ENCODE measurements around the gene NAV3.

The NAV3 gene, protein sequence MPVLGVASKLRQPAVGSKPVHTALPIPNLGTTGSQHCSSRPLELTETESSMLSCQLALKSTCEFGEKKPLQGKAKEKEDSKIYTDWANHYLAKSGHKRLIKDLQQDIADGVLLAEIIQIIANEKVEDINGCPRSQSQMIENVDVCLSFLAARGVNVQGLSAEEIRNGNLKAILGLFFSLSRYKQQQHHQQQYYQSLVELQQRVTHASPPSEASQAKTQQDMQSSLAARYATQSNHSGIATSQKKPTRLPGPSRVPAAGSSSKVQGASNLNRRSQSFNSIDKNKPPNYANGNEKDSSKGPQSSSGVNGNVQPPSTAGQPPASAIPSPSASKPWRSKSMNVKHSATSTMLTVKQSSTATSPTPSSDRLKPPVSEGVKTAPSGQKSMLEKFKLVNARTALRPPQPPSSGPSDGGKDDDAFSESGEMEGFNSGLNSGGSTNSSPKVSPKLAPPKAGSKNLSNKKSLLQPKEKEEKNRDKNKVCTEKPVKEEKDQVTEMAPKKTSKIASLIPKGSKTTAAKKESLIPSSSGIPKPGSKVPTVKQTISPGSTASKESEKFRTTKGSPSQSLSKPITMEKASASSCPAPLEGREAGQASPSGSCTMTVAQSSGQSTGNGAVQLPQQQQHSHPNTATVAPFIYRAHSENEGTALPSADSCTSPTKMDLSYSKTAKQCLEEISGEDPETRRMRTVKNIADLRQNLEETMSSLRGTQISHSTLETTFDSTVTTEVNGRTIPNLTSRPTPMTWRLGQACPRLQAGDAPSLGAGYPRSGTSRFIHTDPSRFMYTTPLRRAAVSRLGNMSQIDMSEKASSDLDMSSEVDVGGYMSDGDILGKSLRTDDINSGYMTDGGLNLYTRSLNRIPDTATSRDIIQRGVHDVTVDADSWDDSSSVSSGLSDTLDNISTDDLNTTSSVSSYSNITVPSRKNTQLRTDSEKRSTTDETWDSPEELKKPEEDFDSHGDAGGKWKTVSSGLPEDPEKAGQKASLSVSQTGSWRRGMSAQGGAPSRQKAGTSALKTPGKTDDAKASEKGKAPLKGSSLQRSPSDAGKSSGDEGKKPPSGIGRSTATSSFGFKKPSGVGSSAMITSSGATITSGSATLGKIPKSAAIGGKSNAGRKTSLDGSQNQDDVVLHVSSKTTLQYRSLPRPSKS (N-terminal part only)

GRCh38 chr12:77830583-77831351, at the start of gene NAV3:
Gene NAV3, plus strand, starts transcription at chr12:77830894. Its CDS starts 568 bp downstream, at chr12:77831462.
- H3K9ac ChIP-seq (ENCODE audit: low read length) = no peak within 1 kb of the TSS
- no peaks in the 10 kb centered on the region for H3K9me3 ChIP-seq (ENCODE audit: low read length)
- H3K4me1 ChIP-seq (ENCODE audit: insufficient read depth, low read length) = no peaks in the 10 kb centered on the region
- H3K27me3 ChIP-seq (ENCODE audit: control insufficient read depth in 1 of 2, insufficient read depth in 2 of 2, low read length in 2 of 2) = no peaks in the 10 kb centered on the region
- H3K36me3 ChIP-seq (ENCODE audit: insufficient read depth, low read length) = no peaks in the 10 kb centered on the region
- H3K4me3 ChIP-seq (ENCODE audit: low read depth in 1 of 2, low read length in 2 of 2) = peak within 1 kb of the TSS in 1 of 2 donors; percentile 9
- no peak within 1 kb of the TSS for H3K27ac ChIP-seq (ENCODE audit: low read depth, low read length)

GRCh38 chr12:77782034-77782433, 48.7 kb upstream of the NAV3 start:
- H3K27ac ChIP-seq (ENCODE audit: low read depth, low read length) = no peak overlapping the region
- no peaks in the 10 kb centered on the region for H3K9me3 ChIP-seq (ENCODE audit: low read length)
- H3K36me3 ChIP-seq (ENCODE audit: insufficient read depth, low read length) = no peaks in the 10 kb centered on the region
- no peak overlapping the region for H3K4me3 ChIP-seq (ENCODE audit: low read depth in 1 of 2, low read length in 2 of 2)
- no peak overlapping the region for H3K9ac ChIP-seq (ENCODE audit: low read length)
- no peaks in the 10 kb centered on the region for H3K27me3 ChIP-seq (ENCODE audit: control insufficient read depth in 1 of 2, insufficient read depth in 2 of 2, low read length in 2 of 2)
- no peaks in the 10 kb centered on the region for H3K4me1 ChIP-seq (ENCODE audit: insufficient read depth, low read length)

GRCh38 chr12:77782766-77783165, 47.9 kb upstream of the NAV3 start:
- Histone ChIP-seq H3K4me3 (ENCODE audit: low read depth in 1 of 2, low read length in 2 of 2) (no peak overlapping the region), H3K9ac (ENCODE audit: low read length) (no peak overlapping the region), H3K9me3 (ENCODE audit: low read length) (no peaks in the 10 kb centered on the region), H3K27ac (ENCODE audit: low read depth, low read length) (no peak overlapping the region), H3K36me3 (ENCODE audit: insufficient read depth, low read length) (no peaks in the 10 kb centered on the region), H3K27me3 (ENCODE audit: control insufficient read depth in 1 of 2, insufficient read depth in 2 of 2, low read length in 2 of 2) (no peaks in the 10 kb centered on the region), H3K4me1 (ENCODE audit: insufficient read depth, low read length) (no peaks in the 10 kb centered on the region)

- no peak overlapping the region for H3K27ac ChIP-seq (ENCODE audit: low read depth, low read length)
- H3K9ac ChIP-seq (ENCODE audit: low read length) = no peak overlapping the region
- no peaks in the 10 kb centered on the region for H3K9me3 ChIP-seq (ENCODE audit: low read length)
- H3K27me3 ChIP-seq (ENCODE audit: control insufficient read depth in 1 of 2, insufficient read depth in 2 of 2, low read length in 2 of 2) = no peaks in the 10 kb centered on the region
- H3K4me1 ChIP-seq (ENCODE audit: insufficient read depth, low read length) = no peaks in the 10 kb centered on the region
- H3K36me3 ChIP-seq (ENCODE audit: insufficient read depth, low read length) = no peaks in the 10 kb centered on the region
- H3K4me3 ChIP-seq (ENCODE audit: low read depth in 1 of 2, low read length in 2 of 2) = no peak overlapping the region
Observed at GRCh38 chr12:77785211-77785610, 45.5 kb upstream of the NAV3 start.

- no peaks in the 10 kb centered on the region for H3K27me3 ChIP-seq (ENCODE audit: control insufficient read depth in 1 of 2, insufficient read depth in 2 of 2, low read length in 2 of 2)
- H3K9me3 ChIP-seq (ENCODE audit: low read length) = no peaks in the 10 kb centered on the region
- H3K36me3 ChIP-seq (ENCODE audit: insufficient read depth, low read length) = no peaks in the 10 kb centered on the region
- H3K4me3 ChIP-seq (ENCODE audit: low read depth in 1 of 2, low read length in 2 of 2) = no peak overlapping the region
- no peaks in the 10 kb centered on the region for H3K4me1 ChIP-seq (ENCODE audit: insufficient read depth, low read length)
- no peak overlapping the region for H3K9ac ChIP-seq (ENCODE audit: low read length)
- no peak overlapping the region for H3K27ac ChIP-seq (ENCODE audit: low read depth, low read length)
Observed at GRCh38 chr12:77786675-77787074, 44.0 kb upstream of the NAV3 start.

- H3K36me3 ChIP-seq (ENCODE audit: insufficient read depth, low read length) = no peaks in the 10 kb centered on the region
- no peak overlapping the region for H3K27ac ChIP-seq (ENCODE audit: low read depth, low read length)
Observed at GRCh38 chr12:77788231-77789168, 42.2 kb upstream of the NAV3 start.

GRCh38 chr12:77795699-77796098, 35.0 kb upstream of the NAV3 start:
- Histone ChIP-seq H3K9ac (ENCODE audit: low read length) (no peak overlapping the region), H3K4me1 (ENCODE audit: insufficient read depth, low read length) (no peaks in the 10 kb centered on the region), H3K36me3 (ENCODE audit: insufficient read depth, low read length) (no peaks in the 10 kb centered on the region), H3K9me3 (ENCODE audit: low read length) (no peaks in the 10 kb centered on the region), H3K4me3 (ENCODE audit: low read depth in 1 of 2, low read length in 2 of 2) (no peak overlapping the region), H3K27me3 (ENCODE audit: control insufficient read depth in 1 of 2, insufficient read depth in 2 of 2, low read length in 2 of 2) (no peaks in the 10 kb centered on the region), H3K27ac (ENCODE audit: low read depth, low read length) (no peak overlapping the region)

More at GRCh38 chr12:77788231-77789168, 42.2 kb upstream of the NAV3 start:
- Histone ChIP-seq H3K9me3 (ENCODE audit: low read length) (no peaks in the 10 kb centered on the region), H3K27me3 (ENCODE audit: control insufficient read depth in 1 of 2, insufficient read depth in 2 of 2, low read length in 2 of 2) (no peaks in the 10 kb centered on the region), H3K4me1 (ENCODE audit: insufficient read depth, low read length) (no peaks in the 10 kb centered on the region), H3K4me3 (ENCODE audit: low read depth in 1 of 2, low read length in 2 of 2) (no peak overlapping the region), H3K9ac (ENCODE audit: low read length) (no peak overlapping the region)

- Histone ChIP-seq H3K4me3 (ENCODE audit: low read depth in 1 of 2, low read length in 2 of 2) (no peak overlapping the region), H3K9me3 (ENCODE audit: low read length) (no peaks in the 10 kb centered on the region), H3K36me3 (ENCODE audit: insufficient read depth, low read length) (no peaks in the 10 kb centered on the region), H3K27me3 (ENCODE audit: control insufficient read depth in 1 of 2, insufficient read depth in 2 of 2, low read length in 2 of 2) (no peaks in the 10 kb centered on the region), H3K27ac (ENCODE audit: low read depth, low read length) (no peak overlapping the region), H3K4me1 (ENCODE audit: insufficient read depth, low read length) (no peaks in the 10 kb centered on the region), H3K9ac (ENCODE audit: low read length) (no peak overlapping the region)
Observed at GRCh38 chr12:77796775-77797174, 33.9 kb upstream of the NAV3 start.

DNA sequence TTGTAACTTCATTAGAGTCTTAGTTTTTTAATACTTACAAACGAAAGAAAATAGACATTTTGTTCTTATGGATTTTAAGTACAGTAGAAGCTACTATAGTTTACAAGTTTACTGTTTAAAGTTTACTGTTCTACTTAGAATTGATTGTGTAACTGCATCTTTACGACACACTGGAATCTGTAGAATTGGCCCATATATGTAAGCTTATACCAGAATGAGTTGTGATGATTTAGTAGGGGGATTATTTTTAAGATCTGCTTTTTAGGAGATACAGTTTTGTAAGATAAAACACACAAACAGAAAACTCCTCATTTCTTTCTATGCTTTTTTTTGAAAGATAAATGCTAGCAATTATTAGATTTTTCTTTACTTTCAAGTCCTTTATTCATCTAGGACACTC, 30.2 kb upstream of the NAV3 start:
- Histone ChIP-seq H3K9ac (ENCODE audit: low read length) (no peak overlapping the region), H3K4me1 (ENCODE audit: insufficient read depth, low read length) (no peaks in the 10 kb centered on the region), H3K9me3 (ENCODE audit: low read length) (peaks cover 3% of the 10 kb centered on the region), H3K27ac (ENCODE audit: low read depth, low read length) (no peak overlapping the region), H3K4me3 (ENCODE audit: low read depth in 1 of 2, low read length in 2 of 2) (no peak overlapping the region), H3K36me3 (ENCODE audit: insufficient read depth, low read length) (no peaks in the 10 kb centered on the region), H3K27me3 (ENCODE audit: control insufficient read depth in 1 of 2, insufficient read depth in 2 of 2, low read length in 2 of 2) (no peaks in the 10 kb centered on the region)

DNA sequence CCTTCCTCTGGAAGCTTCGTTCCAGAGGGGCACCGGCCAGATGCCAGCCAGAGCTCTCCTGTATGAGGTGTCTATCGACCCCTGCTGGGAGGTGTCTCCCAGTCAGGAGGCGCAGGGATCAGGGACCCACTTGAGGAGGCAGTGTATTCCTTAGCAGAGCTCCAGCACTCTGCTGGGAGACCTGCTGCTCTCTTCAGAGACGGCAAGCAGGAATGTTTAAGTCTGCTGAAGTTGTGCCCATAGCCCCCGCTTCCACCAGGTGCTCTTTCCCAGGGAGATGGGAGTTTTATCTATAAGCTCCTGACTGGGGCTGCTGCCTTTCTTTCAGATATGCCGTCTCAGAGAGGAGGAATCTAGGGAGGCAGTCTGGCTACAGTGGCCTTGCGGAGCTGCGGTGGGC, 22.2 kb upstream of the NAV3 start:
- no peak overlapping the region for H3K9ac ChIP-seq (ENCODE audit: low read length)
- peaks cover 3% of the 10 kb centered on the region for H3K9me3 ChIP-seq (ENCODE audit: low read length)
- H3K4me3 ChIP-seq (ENCODE audit: low read depth in 1 of 2, low read length in 2 of 2) = no peak overlapping the region
- H3K27me3 ChIP-seq (ENCODE audit: control insufficient read depth in 1 of 2, insufficient read depth in 2 of 2, low read length in 2 of 2) = no peaks in the 10 kb centered on the region
- no peaks in the 10 kb centered on the region for H3K4me1 ChIP-seq (ENCODE audit: insufficient read depth, low read length)
- no peak overlapping the region for H3K27ac ChIP-seq (ENCODE audit: low read depth, low read length)
- no peaks in the 10 kb centered on the region for H3K36me3 ChIP-seq (ENCODE audit: insufficient read depth, low read length)
